ENCODE measurements around the gene FOXC1. TPM values are rescaled to one million over a fixed set of nuclear protein-coding genes. Genes with fewer than 3 reads are reported as not detected.

Gene FOXC1
- total and polyA plus RNA-seq, 2 of the 13 experiments (the other 11 are each of a cell fraction or from before 2014, with no cell fraction given): 0.44 to 0.55 TPM

- no peaks in the 10 kb centered on the region for H3K36me3 ChIP-seq (replicated peaks in 1 of 2; ENCODE audit: control insufficient read depth in 1 of 2, insufficient read depth in 2 of 2, low read length in 2 of 2)
- no peak for ATAC-seq
- no peaks in the 10 kb centered on the region for H4K20me1 ChIP-seq (ENCODE audit: insufficient read depth, low read length)
- intact Hi-C loops (cut with micrococcal nuclease; ENCODE audit: unreplicated experiment) (loop anchor here (5.0 to 10.0 kb wide), 3 partner anchors 1098 to 1456 kb away; no protein-coding TSS in a partner anchor), in situ Hi-C loops (cut with HindIII; ENCODE audit: extremely low pct_ligation_motif_present, low pct_unique_long_range_greater_than_20kb) (loop anchor here (5.0 kb wide), 2 partner anchors 753 to 1148 kb away; no protein-coding TSS in a partner anchor)
- ChIA-PET CTCF (ENCODE audit: low intra/inter-chr PET ratio, low total read pairs) (interaction anchor here (1.3 kb wide), 1 partner anchor 1151 kb away, joined by 3 read pairs; no protein-coding TSS in a partner anchor), POLR2A (no interaction called here)
- no peak overlapping the region for H3K4me2 ChIP-seq (ENCODE audit: low read depth, low read length)
- H3K4me3 ChIP-seq (replicated peaks in 1 of 3; ENCODE audit: insufficient read depth in 1 of 3, low read depth in 2 of 3, low read length in 3 of 3): no peak overlapping the region
- peaks cover 6 to 95% of the 10 kb centered on the region in 2 experiments; a peak in 4 of 5 replicates for H3K27me3 ChIP-seq (ENCODE audit: control insufficient read depth in 1 of 2, insufficient read depth in 2 of 2, low read length in 2 of 2)
- no peak for FAIRE-seq
- H3K79me2 ChIP-seq (ENCODE audit: insufficient read depth, low read length): no peaks in the 10 kb centered on the region
- H3K4me1 ChIP-seq (ENCODE audit: insufficient read depth, low read length): peaks cover 50% of the 10 kb centered on the region
- no peak for DNase-seq (ENCODE audit: low spot score)
- BruUV-seq (replicated peaks): no TSS peak
- no peak overlapping the region for H2AFZ ChIP-seq (ENCODE audit: low read length)
- H3K9ac ChIP-seq (ENCODE audit: insufficient read depth, low read depth, low read length): no peak overlapping the region
- no peaks in the 10 kb centered on the region for H3K9me3 ChIP-seq (ENCODE audit: low read length)
- H3K27ac ChIP-seq (ENCODE audit: extremely low read length, insufficient read depth, low read length): no peak overlapping the region
- WGBS (ENCODE audit: low lambda C conversion rate): 91% methylated on average over 21 of the region's 24 CpGs
- TF ChIP-seq TRAFD1 (CRISPR knock-in tag; IDR thresholded peaks at IDR 0.05; ENCODE audit: borderline replicate concordance) (no peak), AGO2 (optimal IDR thresholded peaks at IDR 0.05; ENCODE audit: low read depth, low read length) (peak; percentile 36)
Measured at GRCh38 chr6:1598886-1599285, 10.8 kb upstream of the FOXC1 start.

GRCh38 chr6:1599469-1599868 is 10.2 kb upstream of the FOXC1 start:
- POLR2A ChIA-PET: no interaction called here

More at GRCh38 chr6:1599469-1599868, 10.2 kb upstream of the FOXC1 start:
- Histone ChIP-seq H3K9me3 (ENCODE audit: low read length) (no peaks in the 10 kb centered on the region), H3K27me3 (ENCODE audit: control insufficient read depth in 1 of 2, insufficient read depth in 2 of 2, low read length in 2 of 2) (peaks cover 3 to 93% of the 10 kb centered on the region in 2 experiments), H4K20me1 (ENCODE audit: insufficient read depth, low read length) (no peaks in the 10 kb centered on the region), H3K79me2 (ENCODE audit: insufficient read depth, low read length) (no peaks in the 10 kb centered on the region), H3K4me3 (replicated peaks in 1 of 3; ENCODE audit: insufficient read depth in 1 of 3, low read depth in 2 of 3, low read length in 3 of 3) (no peak overlapping the region), H3K4me1 (ENCODE audit: insufficient read depth, low read length) (peaks cover 47% of the 10 kb centered on the region), H3K36me3 (replicated peaks in 1 of 2; ENCODE audit: control insufficient read depth in 1 of 2, insufficient read depth in 2 of 2, low read length in 2 of 2) (no peaks in the 10 kb centered on the region), H2AFZ (ENCODE audit: low read length) (no peak overlapping the region), H3K9ac (ENCODE audit: insufficient read depth, low read depth, low read length) (no peak overlapping the region), H3K27ac (ENCODE audit: extremely low read length, insufficient read depth, low read length) (no peak overlapping the region), H3K4me2 (ENCODE audit: low read depth, low read length) (no peak overlapping the region)
- 59% methylated on average over 10 of the region's 10 CpGs for WGBS (ENCODE audit: low lambda C conversion rate)
- DNase-seq (ENCODE audit: low spot score): no peak
- no peak for ATAC-seq
- BruUV-seq (replicated peaks): no TSS peak
- no peak for FAIRE-seq
- intact Hi-C loops (cut with micrococcal nuclease; ENCODE audit: unreplicated experiment) (loop anchor here (5.0 to 10.0 kb wide), 3 partner anchors 1098 to 1455 kb away; no protein-coding TSS in a partner anchor), in situ Hi-C loops (cut with HindIII; ENCODE audit: extremely low pct_ligation_motif_present, low pct_unique_long_range_greater_than_20kb) (loop anchor here (5.0 kb wide), 2 partner anchors 753 to 1148 kb away; no protein-coding TSS in a partner anchor)
- no peak for TF ChIP-seq ZNF101 (CRISPR knock-in tag; IDR thresholded peaks at IDR 0.05; ENCODE audit: borderline replicate concordance, low read depth)
- TF ChIP-seq ZNF33A (CRISPR knock-in tag; IDR thresholded peaks at IDR 0.05; ENCODE audit: borderline replicate concordance): no peak
- no peak for TF ChIP-seq ZNF619 (CRISPR knock-in tag; IDR thresholded peaks at IDR 0.05)
- TF ChIP-seq RFX1 (IDR thresholded peaks at IDR 0.05): no peak
- TF ChIP-seq SIN3B (IDR thresholded peaks at IDR 0.05; ENCODE audit: low read length): no peak
- TF ChIP-seq RFXAP (CRISPR knock-in tag; IDR thresholded peaks at IDR 0.05; ENCODE audit: borderline replicate concordance): no peak
- CTCF ChIA-PET (ENCODE audit: low intra/inter-chr PET ratio, low total read pairs): no interaction called here

Measured in HepG2 (cell line).